Astrocyte (in vitro differentiated cells and primary cell): ENCODE measurements around the gene VPS11. TPM values are rescaled to one million over a fixed set of nuclear protein-coding genes. Genes with fewer than 3 reads are reported as not detected.

Experiments
- DNase-seq: peaks from one replicate; pipeline ENCODE4 v3.0.0-alpha.2; 2010; ENCODE audit warnings: low read depth
- FAIRE-seq: peaks from 2 replicates; lab custom pipeline; 2011; peaks lifted over from hg19 to GRCh38; lab: Jason Lieb, UNC
- H2AFZ ChIP-seq: 2 replicates; pipeline ENCODE4 v1.6.0; 2012; ENCODE audit warnings: low read depth, low read length, inconsistent platforms
- H3K27ac ChIP-seq: 2 replicates; pipeline ENCODE4 v1.5.1; 2011; ENCODE audit warnings: low read depth, low read length, inconsistent platforms
- H3K27me3 ChIP-seq: 2 replicates; pipeline ENCODE4 v1.6.0; 2011; ENCODE audit warnings: low read length, inconsistent platforms; ENCODE audit not compliant: insufficient read depth
- H3K36me3 ChIP-seq: 2 replicates; pipeline ENCODE4 v1.5.1; 2011; ENCODE audit warnings: low read length, inconsistent platforms; ENCODE audit not compliant: insufficient read depth
- H3K4me1 ChIP-seq: 2 replicates; pipeline ENCODE4 v1.5.1; 2011; ENCODE audit warnings: low read length, inconsistent platforms; ENCODE audit not compliant: insufficient read depth
- H3K4me2 ChIP-seq: 2 replicates; pipeline ENCODE4 v1.6.0; 2012; ENCODE audit warnings: low read length, inconsistent platforms
- H3K4me3 ChIP-seq: 2 replicates; pipeline ENCODE4 v1.5.1; 2011; ENCODE audit warnings: low read depth, mild to moderate bottlenecking, low read length, inconsistent platforms; ENCODE audit not compliant: insufficient read depth
- H3K79me2 ChIP-seq: 2 replicates; pipeline ENCODE4 v1.6.0; 2012; ENCODE audit warnings: mild to moderate bottlenecking, low read length, inconsistent platforms; ENCODE audit not compliant: insufficient read depth
- H3K9ac ChIP-seq: 2 replicates; pipeline ENCODE4 v1.6.0; 2012; ENCODE audit warnings: mild to moderate bottlenecking, low read length, inconsistent platforms
- H3K9me3 ChIP-seq: 2 replicates; pipeline ENCODE4 v1.5.1; 2012; ENCODE audit warnings: low read depth, mild to moderate bottlenecking, low read length, inconsistent platforms; ENCODE audit not compliant: insufficient read depth
- H4K20me1 ChIP-seq: 2 replicates; pipeline ENCODE4 v1.6.0; 2012; ENCODE audit warnings: low read length, inconsistent platforms; ENCODE audit not compliant: insufficient read depth
- H3K27ac Mint-ChIP-seq: one replicate; pipeline ENCODE4 v1.8.0; 2021; ENCODE audit warnings: mild to moderate bottlenecking, mixed read lengths; ENCODE audit not compliant: unreplicated experiment
- H3K27me3 Mint-ChIP-seq: one replicate; pipeline ENCODE4 v1.8.0; 2021; ENCODE audit warnings: low read depth, mixed read lengths; ENCODE audit not compliant: unreplicated experiment
- H3K36me3 Mint-ChIP-seq: one replicate; pipeline ENCODE4 v1.8.0; 2021; ENCODE audit warnings: low read depth, mixed read lengths; ENCODE audit not compliant: unreplicated experiment
- H3K4me1 Mint-ChIP-seq: one replicate; pipeline ENCODE4 v1.8.0; 2021; ENCODE audit warnings: low read depth, mixed read lengths; ENCODE audit not compliant: unreplicated experiment
- H3K4me3 Mint-ChIP-seq: one replicate; pipeline ENCODE4 v1.8.0; 2021; ENCODE audit warnings: mild to moderate bottlenecking, moderate library complexity, mixed read lengths; ENCODE audit not compliant: unreplicated experiment
- H3K9me3 Mint-ChIP-seq: one replicate; pipeline ENCODE4 v1.8.0; 2021; ENCODE audit warnings: mild to moderate bottlenecking, mixed read lengths; ENCODE audit not compliant: unreplicated experiment
- CTCF ChIP-seq: IDR thresholded peaks from 2 replicates; pipeline ENCODE4 v1.5.1; 2011; ENCODE audit warnings: low read depth, mild to moderate bottlenecking, inconsistent platforms, low read length, moderate library complexity; ENCODE audit not compliant: insufficient read depth
- EZH2 ChIP-seq: IDR thresholded peaks from 2 replicates; pipeline ENCODE4 v1.6.1; 2012; ENCODE audit warnings: mild to moderate bottlenecking, low read length, inconsistent platforms; ENCODE audit not compliant: insufficient read depth
- total RNA-seq: library from RNA; stranded (reverse); gene quantifications from 2 replicates; pipeline ENCODE4 v1.2.1, GENCODE V29; 2021

Gene VPS11
- total RNA-seq, 1 donor from 2014 or later = 24.0 TPM

GRCh38 chr11:119091178-119091577, 23.6 kb downstream of the VPS11 start:
- Mint-ChIP-seq H3K27me3 (no peaks in the 10 kb centered on the region), H3K27ac (peak overlapping the region; percentile 62), H3K4me1 (peaks cover 15% of the 10 kb centered on the region), H3K9me3 (no peaks in the 10 kb centered on the region), H3K4me3 (no peak overlapping the region), H3K36me3 (peaks cover 3% of the 10 kb centered on the region)
- no peak for DNase-seq
- no peak for TF ChIP-seq CTCF
- no peak for TF ChIP-seq EZH2
- Histone ChIP-seq H3K9me3 (no peaks in the 10 kb centered on the region), H3K4me2 (no peak overlapping the region), H4K20me1 (peaks cover 29% of the 10 kb centered on the region), H2AFZ (no peak overlapping the region), H3K4me1 (peaks cover 17% of the 10 kb centered on the region), H3K4me3 (no peak overlapping the region), H3K9ac (no peak overlapping the region), H3K36me3 (peaks cover 4% of the 10 kb centered on the region), H3K27me3 (no peaks in the 10 kb centered on the region), H3K27ac (no peak overlapping the region), H3K79me2 (peaks cover 49% of the 10 kb centered on the region)
- no peak for FAIRE-seq

GRCh38 chr11:119091966-119092879, 24.6 kb downstream of the VPS11 start:
- H3K36me3 ChIP-seq = peaks cover 12% of the 10 kb centered on the region
- no peaks in the 10 kb centered on the region for H3K9me3 ChIP-seq
- H3K9ac ChIP-seq = peak overlapping the region; percentile 93
- no peaks in the 10 kb centered on the region for H3K27me3 Mint-ChIP-seq
- no peak overlapping the region for H3K27ac ChIP-seq
- TF ChIP-seq CTCF (no peak), EZH2 (no peak)
- H3K4me2 ChIP-seq = peak overlapping the region; percentile 89
- no peaks in the 10 kb centered on the region for H3K27me3 ChIP-seq
- H3K4me3 Mint-ChIP-seq = peak overlapping the region; percentile 84
- H3K27ac Mint-ChIP-seq = peak overlapping the region; percentile 41
- no peak overlapping the region for H2AFZ ChIP-seq
- H3K4me1 Mint-ChIP-seq = peaks cover 14% of the 10 kb centered on the region
- no peak for DNase-seq
- peaks cover 17% of the 10 kb centered on the region for H3K4me1 ChIP-seq
- H3K79me2 ChIP-seq = peaks cover 42% of the 10 kb centered on the region
- FAIRE-seq = no peak
- peaks cover 9% of the 10 kb centered on the region for H3K36me3 Mint-ChIP-seq
- H3K9me3 Mint-ChIP-seq = no peaks in the 10 kb centered on the region
- H4K20me1 ChIP-seq = peaks cover 29% of the 10 kb centered on the region
- H3K4me3 ChIP-seq = peak overlapping the region; percentile 79
